H1 (cell line): Measurements from ENCODE around the gene RARRES2. TPM values are rescaled to one million over a fixed set of nuclear protein-coding genes. Genes with fewer than 3 reads are reported as not detected.

ENCODE experiments used
- CTCF ChIA-PET: fragments of 300-600 bp; sonication (Branson Sonifier 250); formaldehyde crosslinking; loops from one replicate; lab custom pipeline; 2021; ENCODE audit not compliant: partially characterized antibody; lab: Charles Lee
- POLR2A ChIA-PET: fragments of 300-600 bp; sonication (Branson Sonifier 250); formaldehyde crosslinking; loops from one replicate; lab custom pipeline; 2021; ENCODE audit warnings: inconsistent platforms; ENCODE audit not compliant: partially characterized antibody; lab: Charles Lee
- DNase-seq, 2 experiments: peaks; one replicate each; pipeline versions ENCODE4 v3.0.0 to v3.0.0-alpha.2; 2010 to 2022; ENCODE audit warnings: low spot score in 2 of 2, low read depth in 1 of 2, mixed read lengths in 1 of 2
- FAIRE-seq: peaks from 2 replicates; lab custom pipeline; 2011; peaks lifted over from hg19 to GRCh38; lab: Jason Lieb, UNC
- H2AFZ ChIP-seq: 2 replicates; pipeline ENCODE4 v1.8.1; 2012; ENCODE audit warnings: low read length, inconsistent platforms
- H2AK5ac ChIP-seq: 2 replicates; pipeline ENCODE4 v1.6.1; 2013; ENCODE audit warnings: low read depth, low read length
- H2BK120ac ChIP-seq: replicated peaks from 2 replicates; pipeline ENCODE3; 2013; ENCODE audit warnings: low read depth, low read length, inconsistent platforms
- H2BK12ac ChIP-seq: 2 replicates; pipeline ENCODE4 v1.6.1; 2013; ENCODE audit warnings: low read depth, low read length
- H2BK15ac ChIP-seq: 2 replicates; pipeline ENCODE4 v1.6.1; 2013; ENCODE audit warnings: low read length
- H2BK20ac ChIP-seq: 2 replicates; pipeline ENCODE4 v1.6.1; 2013; ENCODE audit warnings: low read length
- H2BK5ac ChIP-seq: 2 replicates; pipeline ENCODE4 v1.6.1; 2013; ENCODE audit warnings: low read depth, low read length
- H3K14ac ChIP-seq: 2 replicates; pipeline ENCODE4 v1.6.1; 2013; ENCODE audit warnings: inconsistent platforms; ENCODE audit not compliant: insufficient read length
- H3K18ac ChIP-seq: 2 replicates; pipeline ENCODE4 v1.6.1; 2013; ENCODE audit warnings: low read length; ENCODE audit errors: extremely low read depth
- H3K23ac ChIP-seq: 2 replicates; pipeline ENCODE4 v1.6.1; 2013; ENCODE audit warnings: inconsistent platforms; ENCODE audit not compliant: insufficient read length
- H3K23me2 ChIP-seq: 2 replicates; pipeline ENCODE4 v1.6.1; 2013; ENCODE audit warnings: low read depth, low read length
- H3K27ac ChIP-seq: 2 replicates; pipeline ENCODE4 v1.6.1; 2011; ENCODE audit warnings: low read depth, low read length, inconsistent platforms
- H3K27me3 ChIP-seq, 4 experiments: replicated peaks in 1 of 4; 1 replicate in 1 of 4; 2 replicates in 3 of 4; pipeline versions ENCODE4 v1.6.1 to v1.8.1; 2011 to 2013; ENCODE audit warnings: low read length in 3 of 4, mild to moderate bottlenecking in 3 of 4, inconsistent platforms in 2 of 4, mixed read lengths in 2 of 4, moderate library complexity in 1 of 4; ENCODE audit not compliant: control insufficient read depth in 3 of 4, insufficient read depth in 3 of 4; ENCODE audit errors: extremely low read depth in 1 of 4
- H3K36me3 ChIP-seq, 4 experiments: 2 replicates each; pipeline versions ENCODE4 v1.6.1 to v1.8.1; 2011 to 2013; ENCODE audit warnings: mild to moderate bottlenecking in 4 of 4, low read length in 3 of 4, moderate library complexity in 2 of 4, control low read depth in 1 of 4, inconsistent platforms in 1 of 4; ENCODE audit not compliant: insufficient read depth in 4 of 4, control insufficient read depth in 2 of 4
- H3K4ac ChIP-seq: replicated peaks from 2 replicates; pipeline ENCODE3; 2013; ENCODE audit warnings: low read length, low read depth, mixed read lengths, inconsistent platforms; ENCODE audit not compliant: insufficient read length
- H3K4me1 ChIP-seq, 4 experiments: replicated peaks in 1 of 4; 1 replicate in 1 of 4; 2 replicates in 3 of 4; pipeline versions ENCODE4 v1.6.1 to v1.8.1; 2011 to 2013; ENCODE audit warnings: low read length in 3 of 4, inconsistent platforms in 2 of 4, mixed read lengths in 1 of 4; ENCODE audit not compliant: insufficient read depth in 4 of 4, control insufficient read depth in 3 of 4
- H3K4me2 ChIP-seq, 2 experiments: 2 replicates each; pipeline versions ENCODE4 v1.6.1 to v1.8.1; 2011 to 2013; ENCODE audit warnings: low read depth in 2 of 2, low read length in 2 of 2, control low read depth in 1 of 2, inconsistent platforms in 1 of 2, mild to moderate bottlenecking in 1 of 2; ENCODE audit not compliant: insufficient read depth in 1 of 2
- H3K4me3 ChIP-seq, 4 experiments: fragments of 200-600, 300-600 bp in 1 of 4; sonication (generic), shearing (Covaris generic), sonication (Bioruptor Twin) in 1 of 4; 2 replicates each; pipeline versions ENCODE4 v1.5.1 to v1.8.1; 2011 to 2016; ENCODE audit warnings: low read length in 4 of 4, low read depth in 3 of 4, control low read depth in 2 of 4, inconsistent platforms in 2 of 4, mild to moderate bottlenecking in 2 of 4, mixed read lengths in 1 of 4, moderate library complexity in 1 of 4; ENCODE audit not compliant: insufficient read depth in 2 of 4; ENCODE audit errors: extremely low read depth in 1 of 4
- H3K56ac ChIP-seq: replicated peaks from 2 replicates; pipeline ENCODE3; 2013; ENCODE audit warnings: low read depth, mild to moderate bottlenecking, mixed read lengths, low read length, inconsistent platforms; ENCODE audit not compliant: insufficient read length
- H3K79me1 ChIP-seq: 2 replicates; pipeline ENCODE4 v1.6.1; 2013; ENCODE audit warnings: low read depth, low read length, control low read depth
- H3K79me2 ChIP-seq, 2 experiments: 2 replicates each; pipeline versions ENCODE4 v1.6.1 to v1.8.1; 2012 to 2013; ENCODE audit warnings: low read length in 2 of 2, mild to moderate bottlenecking in 2 of 2, inconsistent platforms in 1 of 2; ENCODE audit not compliant: insufficient read depth in 2 of 2, control insufficient read depth in 1 of 2
- H3K9ac ChIP-seq, 4 experiments: replicated peaks in 1 of 4; 1 replicate in 1 of 4; 2 replicates in 3 of 4; pipeline versions ENCODE4 v1.6.1 to v1.8.1; 2011 to 2013; ENCODE audit warnings: low read depth in 3 of 4, low read length in 3 of 4, control low read depth in 2 of 4, mild to moderate bottlenecking in 2 of 4, moderate library complexity in 2 of 4, inconsistent platforms in 1 of 4; ENCODE audit errors: extremely low read depth in 1 of 4
- H3K9me3 ChIP-seq, 2 experiments: 2 replicates each; pipeline versions ENCODE4 v1.6.1 to v1.8.1; 2012 to 2013; ENCODE audit warnings: mild to moderate bottlenecking in 2 of 2, moderate library complexity in 2 of 2, control low read depth in 1 of 2, inconsistent platforms in 1 of 2, low read depth in 1 of 2, low read length in 1 of 2, mixed read lengths in 1 of 2; ENCODE audit not compliant: insufficient read depth in 2 of 2
- H4K20me1 ChIP-seq, 2 experiments: replicated peaks in 1 of 2; 2 replicates each; pipeline versions ENCODE3 to v1.8.1; 2011 to 2013; ENCODE audit warnings: inconsistent platforms in 2 of 2, low read length in 2 of 2, mild to moderate bottlenecking in 1 of 2; ENCODE audit not compliant: insufficient read depth in 2 of 2, control insufficient read depth in 1 of 2
- H4K5ac ChIP-seq: 2 replicates; pipeline ENCODE4 v1.6.1; 2013; ENCODE audit warnings: low read length, low read depth, mixed read lengths, inconsistent platforms; ENCODE audit not compliant: insufficient read length
- H4K8ac ChIP-seq: 2 replicates; pipeline ENCODE4 v1.8.0; 2013; ENCODE audit warnings: mild to moderate bottlenecking, moderate library complexity, low read length, inconsistent platforms; ENCODE audit not compliant: insufficient read depth; ENCODE audit errors: extremely low read depth
- H4K91ac ChIP-seq: replicated peaks from 2 replicates; pipeline ENCODE3; 2013; ENCODE audit warnings: low read length, mixed read lengths, inconsistent platforms; ENCODE audit not compliant: insufficient read length
- ASH2L ChIP-seq: fragments of 200-600, 300-600 bp; sonication (generic); IDR thresholded peaks from one replicate; pipeline ENCODE4 v1.7.1; 2017; ENCODE audit warnings: low read length
- ATF2 ChIP-seq: IDR thresholded peaks from 2 replicates; pipeline ENCODE4 v1.6.1; 2012; ENCODE audit warnings: low read length, inconsistent platforms
- CBX8 ChIP-seq: fragments of 300-800, 300-1000 bp; sonication (generic); IDR thresholded peaks from 2 replicates; pipeline ENCODE4 v1.7.1; 2016; ENCODE audit warnings: low read depth, low read length, borderline replicate concordance
- JUND ChIP-seq: IDR thresholded peaks from 2 replicates; pipeline ENCODE4 v1.6.1; 2011; ENCODE audit warnings: mild to moderate bottlenecking, improper control_type of control experiment, low read length
- KDM1A ChIP-seq: fragments of 200-600, 300-600 bp; sonication (generic); IDR thresholded peaks from 2 replicates; pipeline ENCODE4 v1.7.1; 2016; ENCODE audit warnings: mild to moderate bottlenecking, low read length, borderline replicate concordance
- MAX ChIP-seq: IDR thresholded peaks from 2 replicates; pipeline ENCODE4 v1.6.1; 2012; ENCODE audit warnings: inconsistent platforms
- POLR2AphosphoS5 ChIP-seq: IDR thresholded peaks from 2 replicates; pipeline ENCODE4 v1.6.1; 2011; ENCODE audit warnings: low read depth, low read length
- TAF1 ChIP-seq: IDR thresholded peaks from 2 replicates; pipeline ENCODE4 v1.6.1; 2011; ENCODE audit warnings: mild to moderate bottlenecking, low read depth, low read length
- WGBS, 2 experiments: shearing (Covaris generic) in 1 of 2; methylation state at CpG; one replicate each; pipeline versions ENCODE4 v1.1.6 to v1.1.7; 2013 to 2015; ENCODE audit warnings: low lambda C conversion rate in 2 of 2, mixed read lengths in 2 of 2, inconsistent platforms in 1 of 2, low coverage in 1 of 2, missing lambda C conversion rate in 1 of 2; ENCODE audit not compliant: insufficient replicate concordance in 2 of 2, insufficient coverage in 1 of 2, insufficient read length in 1 of 2; ENCODE audit errors: extremely low coverage in 1 of 2, missing lambda C conversion rate in 1 of 2; 5-methylcytosine and 5-hydroxymethylcytosine counted together
- polyA plus RNA-seq, 7 experiments: library from polyadenylated mRNA; depleted of rRNA in 3 of 7; stranded (reverse) in 5 of 7; unstranded in 2 of 7; fragments of >200 nt in 5 of 7; fragments of 200-250 nt in 2 of 7; gene quantifications; 1 replicate in 5 of 7; 2 replicates in 1 of 7; 4 replicates in 1 of 7; pipeline versions ENCODE4 v1.2.1 to v1.2.3, GENCODE V29; 2011 to 2013; ENCODE audit warnings: missing spikeins in 2 of 7, mixed read lengths in 2 of 7
- total RNA-seq: library from RNA; stranded (reverse); fragmentation: NEBNext Ultra II Directional; extraction: Animal tissue kit (Norgen Biotek cat#: 25700); gene quantifications from 2 replicates; pipeline ENCODE4 v1.2.1, GENCODE V29; 2021

RARRES2 gene
- total and polyA plus RNA-seq, 2 of the 8 experiments (the other 6 are each of a cell fraction or from before 2014, with no cell fraction given), result 254 to 441 TPM

- Histone ChIP-seq H3K23ac (no peak overlapping the region), H2BK20ac (no peak overlapping the region), H3K36me3 (peaks cover 3 to 6% (median 6%) of the 10 kb centered on the region in 4 experiments; a peak in 4 of 8 replicates), H3K23me2 (0 out of 2 replicates have a peak, but pooled peaks cover 1% of the 10 kb centered on the region), H3K79me1 (peaks cover 2% of the 10 kb centered on the region; the same call in 1 of the 2 replicates), H3K18ac (peak overlapping the region; percentile 11; the same call in 1 of the 2 replicates), H2BK5ac (0 out of 2 replicates have a peak overlapping the region, but pooled peaks have one; percentile 6), H4K8ac (no peak overlapping the region), H3K4ac (no peak overlapping the region), H4K5ac (no peak overlapping the region), H4K91ac (peak overlapping the region; percentile 54), H3K14ac (no peak overlapping the region), H3K9me3 (no peaks in the 10 kb centered on the region), H3K4me3 (peak overlapping the region; percentile 55 to 61 (median 56); a peak in 7 of 8 replicates), H3K27ac (no peak overlapping the region; the same call in 1 of the 2 replicates), H4K20me1 (no peaks in the 10 kb centered on the region), H3K4me1 (peaks cover 16 to 21% (median 20%) of the 10 kb centered on the region in 4 experiments), H3K9ac (peak overlapping the region in 1 of 4 experiments; percentile 8; a peak in 1 of 7 replicates), H2AK5ac (no peak overlapping the region), H3K27me3 (peaks cover 0 to 2% (median 0%) of the 10 kb centered on the region in 4 experiments; a peak in 3 of 7 replicates), H3K4me2 (peak overlapping the region; percentile 58 to 84), H3K79me2 (peaks cover 0 to 15% of the 10 kb centered on the region in 2 experiments; a peak in 1 of 4 replicates), H2BK120ac (no peak overlapping the region), H3K56ac (no peak overlapping the region), H2BK12ac (peak overlapping the region; percentile 60; the same call in 1 of the 2 replicates), H2AFZ (no peak overlapping the region), H2BK15ac (peak overlapping the region; percentile 31; the same call in 1 of the 2 replicates)
- DNase-seq, result no peak
- CTCF ChIA-PET, result interaction anchor here (0.8 to 1.6 kb wide), 2 partner anchors 10 to 41 kb away, joined by 3 to 5 read pairs; no protein-coding TSS in a partner anchor
- no peak for FAIRE-seq
- 62% methylated on average over 11 of the region's 12 CpGs; no CpG with 5 or more reads in 1 of the 2 experiments for WGBS, 2 experiments
- POLR2A ChIA-PET, result interaction anchor here (0.6 to 2.8 kb wide), 4 partner anchors 11 to 97 kb away, joined by 3 to 12 read pairs (median 3); no protein-coding TSS in a partner anchor
- TF ChIP-seq KDM1A (no peak), ATF2 (no peak), JUND (no peak), MAX (no peak), TAF1 (0 out of 2 replicates have a peak, but pooled peaks have one; percentile 14), ASH2L (no peak), CBX8 (no peak), POLR2AphosphoS5 (no peak)
These were observed 17.0 kb downstream of the RARRES2 start for GRCh38 chr7:150324373-150324961.
